Measurements from ENCODE around the gene ABHD17A. TPM values are rescaled to one million over a fixed set of nuclear protein-coding genes. Genes with fewer than 3 reads are reported as not detected.

ABHD17A gene
- total and polyA plus RNA-seq, 9 of the 15 experiments (the other 6 are each of a cell fraction or from before 2014, with no cell fraction given): 0.04 to 135 (median 21.8) TPM; not detected in 1

GRCh38 chr19:1911995-1912394 lies 26.7 kb upstream of the ABHD17A start:
- Histone ChIP-seq H2AFZ (ENCODE audit: low read depth, low read length) (no peak overlapping the region), H3K36me3 (ENCODE audit: control insufficient read depth, insufficient read depth, low read length) (peaks cover 52% of the 10 kb centered on the region; the same call in 1 of the 3 replicates), H3K9ac (ENCODE audit: insufficient read depth in 1 of 2, low read depth in 2 of 2, low read length in 2 of 2) (no peak overlapping the region), H4K20me1 (replicated peaks; ENCODE audit: control insufficient read depth, insufficient read depth, low read length) (no peaks in the 10 kb centered on the region; the same call in 1 of the 2 replicates), H3K4me1 (replicated peaks in 1 of 2; ENCODE audit: control insufficient read depth in 2 of 2, insufficient read depth in 2 of 2, low read length in 2 of 2) (peaks cover 3 to 60% of the 10 kb centered on the region in 2 experiments; a peak in 4 of 5 replicates), H3K9me3 (replicated peaks; ENCODE audit: control insufficient read depth, insufficient read depth, low read depth, low read length) (no peaks in the 10 kb centered on the region; the same call in 1 of the 2 replicates), H3K9me1 (ENCODE audit: control insufficient read depth, insufficient read depth, low read length) (no peaks in the 10 kb centered on the region), H3K27me3 (ENCODE audit: control insufficient read depth in 2 of 2, insufficient read depth in 2 of 2, low read length in 2 of 2) (no peaks in the 10 kb centered on the region), H3K79me2 (ENCODE audit: control insufficient read depth, insufficient read depth, low read length) (peaks cover 70% of the 10 kb centered on the region), H3K4me2 (ENCODE audit: insufficient read depth, low read length) (no peak overlapping the region), H3K27ac (ENCODE audit: extremely low read depth, low read depth, low read length) (no peak overlapping the region), H3K4me3 (no peak overlapping the region)
- ATAC-seq: no peak
- intact Hi-C loops (cut with micrococcal nuclease) (no loop called here), in situ Hi-C loops (cut with MboI) (no loop called here)
- FAIRE-seq: no peak
- no peak for DNase-seq (ENCODE audit: extremely low read depth in 1 of 4, low spot score in 3 of 4)
- ChIA-PET CTCF (ENCODE audit: low intra/inter-chr PET ratio) (no interaction called here), POLR2A (interaction anchor here (1.1 to 1.4 kb wide), 2 partner anchors 8 to 14 kb away, joined by 3 read pairs; no protein-coding TSS in a partner anchor)
- no peak for TF ChIP-seq HMG20A (CRISPR knock-in tag; conservative IDR thresholded peaks at IDR 0.05)
- TF ChIP-seq ERF (CRISPR knock-in tag; IDR thresholded peaks at IDR 0.05): no peak
- TF ChIP-seq ZNF239 (CRISPR knock-in tag; IDR thresholded peaks at IDR 0.05): no peak
- TF ChIP-seq SP1 (CRISPR knock-in tag; IDR thresholded peaks at IDR 0.05): no peak
- no peak for TF ChIP-seq CXXC5 (CRISPR knock-in tag; IDR thresholded peaks at IDR 0.05)
- TF ChIP-seq E2F8 (IDR thresholded peaks at IDR 0.05; ENCODE audit: low read depth, partially characterized antibody): no peak
- no peak for TF ChIP-seq DLX4 (CRISPR knock-in tag; IDR thresholded peaks at IDR 0.05)
- TF ChIP-seq ZNF584 (CRISPR knock-in tag; IDR thresholded peaks at IDR 0.05; ENCODE audit: low read depth): no peak
- TF ChIP-seq NR3C1 (CRISPR knock-in tag; IDR thresholded peaks at IDR 0.05): no peak
- TF ChIP-seq THRAP3 (IDR thresholded peaks at IDR 0.05; ENCODE audit: borderline replicate concordance): no peak
- TF ChIP-seq HNRNPL (IDR thresholded peaks at IDR 0.05; ENCODE audit: low read depth, low read length): no peak
- no peak for TF ChIP-seq HSF4 (CRISPR knock-in tag; IDR thresholded peaks at IDR 0.05; ENCODE audit: borderline replicate concordance)
- no peak for TF ChIP-seq KAT8 (IDR thresholded peaks at IDR 0.05; ENCODE audit: low read depth)
- TF ChIP-seq TBL1XR1 (IDR thresholded peaks at IDR 0.05; ENCODE audit: low read length in 2 of 2): no peak
- no peak for TF ChIP-seq ZNF75A (CRISPR knock-in tag; IDR thresholded peaks at IDR 0.05)
- TF ChIP-seq MTA1 (IDR thresholded peaks at IDR 0.05; ENCODE audit: borderline replicate concordance): no peak
- TF ChIP-seq ZNF695 (CRISPR knock-in tag; IDR thresholded peaks at IDR 0.05): no peak
- no peak for TF ChIP-seq ZNF780A (CRISPR knock-in tag; IDR thresholded peaks at IDR 0.05)
- TF ChIP-seq TBP (optimal IDR thresholded peaks at IDR 0.05; ENCODE audit: low read depth, low read length): no peak
- 94% methylated on average over 7 of the region's 37 CpGs for WGBS (ENCODE audit: insufficient coverage, low coverage, missing lambda C conversion rate)
- no TSS peak for BruUV-seq (replicated peaks)

Data from K562 (cell line).